MCF 10A (cell line): ENCODE results near the gene SHROOM3. TPM values are rescaled to one million over a fixed set of nuclear protein-coding genes. Genes with fewer than 3 reads are reported as not detected.
A peak's percentile ranks its signal among the peaks of the same experiment; 100 is the strongest.

Source experiments
- BruUV-seq: library from RNA; stranded (reverse); fragments of 400-500 nt; replicated peaks from 2 replicates; lab custom pipeline; 2021; lab: Mats Ljungman, UMichigan
- CTCF ChIA-PET: fragments of 300-600 bp; sonication (Branson Sonifier 250); formaldehyde crosslinking; extraction: SDS; loops from one replicate; lab custom pipeline; 2021; ENCODE audit warnings: antibody characterized with exemption, inconsistent platforms; lab: Yijun Ruan, JAX
- POLR2A ChIA-PET: fragments of 300-600, 350-650 bp; sonication (Branson Sonifier 250); formaldehyde crosslinking; extraction: SDS; loops from one replicate; lab custom pipeline; 2020; ENCODE audit warnings: antibody characterized with exemption, inconsistent platforms; lab: Yijun Ruan, JAX
- DNase-seq: peaks from one replicate; pipeline ENCODE4 v3.0.0-alpha.2; 2018; ENCODE audit not compliant: unreplicated experiment
- H3K27ac Mint-ChIP-seq: one replicate; pipeline ENCODE4 v1.8.0; 2022; ENCODE audit warnings: mild to moderate bottlenecking, low read depth, mixed read lengths; ENCODE audit not compliant: unreplicated experiment
- H3K27me3 Mint-ChIP-seq: one replicate; pipeline ENCODE4 v1.8.0; 2022; ENCODE audit warnings: mixed read lengths; ENCODE audit not compliant: insufficient read depth, unreplicated experiment
- H3K36me3 Mint-ChIP-seq: one replicate; pipeline ENCODE4 v1.8.0; 2022; ENCODE audit warnings: mild to moderate bottlenecking, moderate library complexity, mixed read lengths; ENCODE audit not compliant: insufficient read depth, unreplicated experiment
- H3K4me1 Mint-ChIP-seq: one replicate; pipeline ENCODE4 v1.8.0; 2022; ENCODE audit warnings: mixed read lengths; ENCODE audit not compliant: insufficient read depth, unreplicated experiment
- H3K4me3 Mint-ChIP-seq: one replicate; pipeline ENCODE4 v1.8.0; 2022; ENCODE audit warnings: mild to moderate bottlenecking, moderate library complexity, mixed read lengths; ENCODE audit not compliant: unreplicated experiment
- H3K9me3 Mint-ChIP-seq: one replicate; pipeline ENCODE4 v1.8.0; 2022; ENCODE audit warnings: mixed read lengths; ENCODE audit not compliant: unreplicated experiment
- intact Hi-C: fragments of 100-400 bp; cut with micrococcal nuclease; formaldehyde crosslinking; loops from 2 replicates; pipeline ENCODE4 v1.14.1; 2022
- total RNA-seq: library from RNA; stranded (reverse); gene quantifications from 2 replicates; pipeline ENCODE4 v1.2.3, GENCODE V29; 2022
- TF ChIP-seq, protein P1 (sequence below): fragments of 200-600 bp; IDR thresholded peaks from one replicate; pipeline ENCODE4 v1.8.0; 2022; ENCODE audit warnings: antibody characterized with exemption, mild to moderate bottlenecking; ENCODE audit not compliant: unreplicated experiment

SHROOM3 gene
- total RNA-seq, 1 experiment from 2014 or later: 20.7 TPM

GRCh38 chr4:76689145-76689817 is 254.3 kb downstream of the SHROOM3 start:
- H3K36me3 Mint-ChIP-seq: peaks cover 6% of the 10 kb centered on the region
- DNase-seq: peak; percentile 70
- intact Hi-C loops: loop anchor here (2.0 kb wide), 1 partner anchor 70 kb away; no protein-coding TSS in a partner anchor
- TF ChIP-seq, protein P1, sequence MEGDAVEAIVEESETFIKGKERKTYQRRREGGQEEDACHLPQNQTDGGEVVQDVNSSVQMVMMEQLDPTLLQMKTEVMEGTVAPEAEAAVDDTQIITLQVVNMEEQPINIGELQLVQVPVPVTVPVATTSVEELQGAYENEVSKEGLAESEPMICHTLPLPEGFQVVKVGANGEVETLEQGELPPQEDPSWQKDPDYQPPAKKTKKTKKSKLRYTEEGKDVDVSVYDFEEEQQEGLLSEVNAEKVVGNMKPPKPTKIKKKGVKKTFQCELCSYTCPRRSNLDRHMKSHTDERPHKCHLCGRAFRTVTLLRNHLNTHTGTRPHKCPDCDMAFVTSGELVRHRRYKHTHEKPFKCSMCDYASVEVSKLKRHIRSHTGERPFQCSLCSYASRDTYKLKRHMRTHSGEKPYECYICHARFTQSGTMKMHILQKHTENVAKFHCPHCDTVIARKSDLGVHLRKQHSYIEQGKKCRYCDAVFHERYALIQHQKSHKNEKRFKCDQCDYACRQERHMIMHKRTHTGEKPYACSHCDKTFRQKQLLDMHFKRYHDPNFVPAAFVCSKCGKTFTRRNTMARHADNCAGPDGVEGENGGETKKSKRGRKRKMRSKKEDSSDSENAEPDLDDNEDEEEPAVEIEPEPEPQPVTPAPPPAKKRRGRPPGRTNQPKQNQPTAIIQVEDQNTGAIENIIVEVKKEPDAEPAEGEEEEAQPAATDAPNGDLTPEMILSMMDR: no peak
- H3K27ac Mint-ChIP-seq: peak overlapping the region; percentile 82
- H3K4me3 Mint-ChIP-seq: peak overlapping the region; percentile 86
- CTCF ChIA-PET: interaction anchor here (0.6 to 1.2 kb wide), 4 partner anchors 10 to 52 kb away, joined by 3 to 4 read pairs (median 4); no protein-coding TSS in a partner anchor
- POLR2A ChIA-PET: interaction anchor here (0.6 to 5.1 kb wide), 19 partner anchors 9 to 476 kb away, joined by 3 to 86 read pairs (median 7); partner anchors contain the start of genes SCARB2 and SHROOM3
- H3K27me3 Mint-ChIP-seq: no peaks in the 10 kb centered on the region
- H3K9me3 Mint-ChIP-seq: no peaks in the 10 kb centered on the region
- no TSS peak for BruUV-seq
- peaks cover 29% of the 10 kb centered on the region for H3K4me1 Mint-ChIP-seq

DNA sequence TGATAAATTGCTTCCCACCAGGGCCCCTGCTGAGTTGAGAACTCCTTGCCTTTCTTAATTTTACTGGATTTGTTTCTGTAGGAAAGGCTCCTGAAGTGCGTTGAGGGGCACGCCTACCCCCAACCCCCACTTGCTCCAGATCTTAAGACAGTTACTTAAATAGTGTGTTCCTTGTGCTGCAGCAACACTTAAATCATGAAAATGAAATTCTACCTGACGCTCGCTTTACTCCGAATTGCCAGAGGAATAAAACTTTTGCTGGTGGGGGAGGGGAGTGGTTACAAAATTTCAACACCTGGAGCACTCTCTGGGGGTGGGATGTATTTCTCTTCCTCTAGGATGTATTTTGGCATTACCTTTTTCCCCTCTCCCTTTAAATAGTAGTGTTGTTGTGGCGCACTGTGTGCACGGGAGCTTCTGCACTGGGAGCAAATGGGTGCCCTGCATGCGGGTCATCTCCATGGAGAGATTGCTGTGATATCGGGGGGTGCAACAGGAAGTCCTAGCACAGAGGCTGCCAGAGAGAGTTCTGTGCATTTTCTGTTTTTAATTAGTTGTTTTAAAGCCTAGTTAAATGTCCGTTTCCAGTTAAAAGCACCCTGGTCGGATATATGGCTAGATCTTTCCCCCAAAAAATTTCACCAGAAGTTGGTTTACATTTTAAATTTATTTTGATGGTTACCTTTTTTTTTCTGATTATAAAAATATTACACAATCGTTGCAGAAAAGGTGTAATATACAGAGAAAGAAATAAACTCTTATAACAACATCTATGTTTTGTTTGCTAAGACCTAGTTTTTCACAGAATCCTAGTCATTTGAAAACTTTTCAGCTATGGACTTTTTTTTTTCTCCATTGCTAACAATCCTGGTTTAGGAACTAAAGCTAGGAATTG is 255.2 kb downstream of the SHROOM3 start:
- peak overlapping the region; percentile 86 for H3K4me3 Mint-ChIP-seq
- no TSS peak for BruUV-seq
- no peaks in the 10 kb centered on the region for H3K27me3 Mint-ChIP-seq
- H3K27ac Mint-ChIP-seq: peak overlapping the region; percentile 82
- H3K4me1 Mint-ChIP-seq: peaks cover 34% of the 10 kb centered on the region
- no peaks in the 10 kb centered on the region for H3K9me3 Mint-ChIP-seq
- intact Hi-C loops: no loop called here
- CTCF ChIA-PET: interaction anchor here (0.6 to 1.2 kb wide), 3 partner anchors 11 to 158 kb away, joined by 3 to 4 read pairs (median 4); no protein-coding TSS in a partner anchor
- DNase-seq: peak; percentile 30
- POLR2A ChIA-PET: interaction anchor here (0.5 to 5.1 kb wide), 12 partner anchors 12 to 262 kb away, joined by 3 to 86 read pairs (median 5); no protein-coding TSS in a partner anchor
- TF ChIP-seq, protein P1: no peak
- peaks cover 6% of the 10 kb centered on the region for H3K36me3 Mint-ChIP-seq

DNA sequence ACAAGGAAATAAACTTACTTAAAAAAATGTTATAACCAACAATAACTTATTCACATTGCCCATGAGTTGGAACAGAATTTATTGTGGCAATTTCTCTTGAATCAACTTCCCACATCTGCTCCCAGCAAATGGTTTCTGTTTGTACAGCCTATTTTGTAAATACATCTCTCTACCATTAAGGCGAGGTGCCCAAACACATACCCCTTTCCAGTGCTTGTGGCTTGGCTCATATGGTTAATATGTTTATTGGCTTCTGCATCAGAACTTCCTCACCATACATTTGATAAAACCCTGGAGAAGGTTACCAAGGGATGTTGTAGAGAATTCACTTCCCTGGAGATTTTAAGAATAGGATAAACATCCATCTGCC is 255.9 kb downstream of the SHROOM3 start:
- ChIA-PET POLR2A (interaction anchor here (0.9 to 5.1 kb wide), 8 partner anchors 12 to 261 kb away, joined by 3 to 86 read pairs (median 4); no protein-coding TSS in a partner anchor), CTCF (interaction anchor here (0.7 to 1.2 kb wide), 2 partner anchors 47 to 159 kb away, joined by 3 to 4 read pairs; no protein-coding TSS in a partner anchor)
- peak overlapping the region; percentile 82 for H3K27ac Mint-ChIP-seq
- TF ChIP-seq, protein P1: no peak
- H3K27me3 Mint-ChIP-seq: no peaks in the 10 kb centered on the region
- H3K9me3 Mint-ChIP-seq: no peaks in the 10 kb centered on the region
- H3K4me3 Mint-ChIP-seq: peak overlapping the region; percentile 86
- TSS peak; percentile 50 for BruUV-seq
- H3K4me1 Mint-ChIP-seq: peaks cover 34% of the 10 kb centered on the region
- DNase-seq: no peak
- H3K36me3 Mint-ChIP-seq: peaks cover 6% of the 10 kb centered on the region
- intact Hi-C loops: no loop called here
